ENCODE data around the gene UBALD1.

Gene UBALD1

DNA sequence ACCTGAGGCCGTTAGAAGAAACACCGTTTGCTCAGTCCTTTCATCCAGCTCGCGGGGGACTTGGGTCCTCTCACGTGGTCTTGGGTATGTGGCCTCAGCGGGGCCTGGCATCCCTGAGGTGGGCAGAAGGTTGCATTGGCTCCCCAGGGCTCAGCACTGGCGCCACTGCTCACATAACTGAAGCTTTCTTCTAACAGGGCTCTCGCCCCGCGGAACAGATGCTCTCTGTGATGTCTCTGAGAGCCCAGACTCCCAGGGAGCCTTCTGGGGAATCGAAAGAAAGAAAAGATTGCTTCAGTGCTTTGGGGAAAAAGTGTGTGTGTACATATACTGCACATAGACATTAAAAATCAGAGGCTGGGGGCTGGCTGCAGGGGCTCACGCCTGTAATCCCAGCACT lies 20.1 kb upstream of the UBALD1 start:
- Histone ChIP-seq H3K27ac (ENCODE audit: low read length) (no peak overlapping the region), H4K20me1 (ENCODE audit: insufficient read depth, low read length) (peaks cover 32% of the 10 kb centered on the region), H3K79me2 (ENCODE audit: low read length) (peaks cover 73% of the 10 kb centered on the region), H3K9ac (ENCODE audit: low read length) (no peak overlapping the region), H3K4me1 (ENCODE audit: low read length) (no peaks in the 10 kb centered on the region), H3K4me3 (ENCODE audit: low read length) (no peak overlapping the region), H3K27me3 (ENCODE audit: low read depth, low read length) (no peaks in the 10 kb centered on the region), H3K4me2 (ENCODE audit: low read length) (no peak overlapping the region), H3K9me3 (ENCODE audit: insufficient read depth, low read length) (no peaks in the 10 kb centered on the region), H2AFZ (ENCODE audit: low read depth, low read length) (no peak overlapping the region), H3K36me3 (replicated peaks; ENCODE audit: low read depth, low read length) (peaks cover 6% of the 10 kb centered on the region)
- TF ChIP-seq, protein P1, sequence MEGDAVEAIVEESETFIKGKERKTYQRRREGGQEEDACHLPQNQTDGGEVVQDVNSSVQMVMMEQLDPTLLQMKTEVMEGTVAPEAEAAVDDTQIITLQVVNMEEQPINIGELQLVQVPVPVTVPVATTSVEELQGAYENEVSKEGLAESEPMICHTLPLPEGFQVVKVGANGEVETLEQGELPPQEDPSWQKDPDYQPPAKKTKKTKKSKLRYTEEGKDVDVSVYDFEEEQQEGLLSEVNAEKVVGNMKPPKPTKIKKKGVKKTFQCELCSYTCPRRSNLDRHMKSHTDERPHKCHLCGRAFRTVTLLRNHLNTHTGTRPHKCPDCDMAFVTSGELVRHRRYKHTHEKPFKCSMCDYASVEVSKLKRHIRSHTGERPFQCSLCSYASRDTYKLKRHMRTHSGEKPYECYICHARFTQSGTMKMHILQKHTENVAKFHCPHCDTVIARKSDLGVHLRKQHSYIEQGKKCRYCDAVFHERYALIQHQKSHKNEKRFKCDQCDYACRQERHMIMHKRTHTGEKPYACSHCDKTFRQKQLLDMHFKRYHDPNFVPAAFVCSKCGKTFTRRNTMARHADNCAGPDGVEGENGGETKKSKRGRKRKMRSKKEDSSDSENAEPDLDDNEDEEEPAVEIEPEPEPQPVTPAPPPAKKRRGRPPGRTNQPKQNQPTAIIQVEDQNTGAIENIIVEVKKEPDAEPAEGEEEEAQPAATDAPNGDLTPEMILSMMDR (IDR thresholded peaks at IDR 0.05; ENCODE audit: low read depth, low read length) = no peak
- no peak for TF ChIP-seq EZH2phosphoT487 (IDR thresholded peaks at IDR 0.05; ENCODE audit: low read depth)

DNA sequence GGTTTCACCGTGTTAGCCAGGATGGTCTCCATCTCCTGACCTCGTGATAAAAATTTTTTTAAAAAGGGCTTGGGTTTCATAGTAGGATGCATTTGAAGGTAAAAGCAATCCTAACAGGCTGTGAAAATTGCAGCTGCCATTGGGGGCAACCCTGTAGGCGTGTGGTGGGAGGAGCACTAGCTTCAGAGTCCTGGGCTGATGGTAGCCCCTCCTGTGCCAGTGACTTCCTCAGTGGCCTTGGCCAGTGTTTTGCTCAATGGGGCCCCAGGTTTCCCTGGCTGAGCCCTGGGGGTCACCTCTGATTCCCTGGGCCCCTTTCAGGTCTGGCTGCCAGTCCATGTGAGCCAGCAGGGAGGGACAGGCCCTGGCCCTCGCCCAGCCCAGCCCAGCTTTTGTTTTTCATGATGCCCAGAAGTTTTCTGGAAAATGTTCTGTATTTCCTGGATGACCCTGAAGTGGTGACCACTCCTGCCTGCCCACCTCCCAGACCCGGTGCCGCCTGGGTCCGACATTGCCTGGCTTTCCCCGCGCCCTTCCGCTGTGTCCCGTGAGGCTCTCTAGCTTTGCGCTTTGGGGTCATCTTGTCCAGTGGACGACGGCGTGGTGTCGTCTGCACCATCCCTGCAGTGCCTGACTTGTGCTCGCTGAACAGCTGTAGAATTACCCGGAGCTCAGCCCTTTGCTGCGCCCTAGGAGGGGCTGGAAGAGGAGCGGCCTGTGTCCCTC lies 19.4 kb upstream of the UBALD1 start:
- peaks cover 25% of the 10 kb centered on the region for H4K20me1 ChIP-seq (ENCODE audit: insufficient read depth, low read length)
- H2AFZ ChIP-seq (ENCODE audit: low read depth, low read length) = no peak overlapping the region
- no peaks in the 10 kb centered on the region for H3K27me3 ChIP-seq (ENCODE audit: low read depth, low read length)
- no peak overlapping the region for H3K9ac ChIP-seq (ENCODE audit: low read length)
- no peak overlapping the region for H3K4me3 ChIP-seq (ENCODE audit: low read length)
- peaks cover 71% of the 10 kb centered on the region for H3K79me2 ChIP-seq (ENCODE audit: low read length)
- TF ChIP-seq, protein P1 (IDR thresholded peaks at IDR 0.05; ENCODE audit: low read depth, low read length) = no peak
- no peak for TF ChIP-seq EZH2phosphoT487 (IDR thresholded peaks at IDR 0.05; ENCODE audit: low read depth)
- H3K36me3 ChIP-seq (replicated peaks; ENCODE audit: low read depth, low read length) = peaks cover 6% of the 10 kb centered on the region
- no peak overlapping the region for H3K4me2 ChIP-seq (ENCODE audit: low read length)
- H3K4me1 ChIP-seq (ENCODE audit: low read length) = no peaks in the 10 kb centered on the region
- H3K27ac ChIP-seq (ENCODE audit: low read length) = no peak overlapping the region
- H3K9me3 ChIP-seq (ENCODE audit: insufficient read depth, low read length) = no peaks in the 10 kb centered on the region

DNA sequence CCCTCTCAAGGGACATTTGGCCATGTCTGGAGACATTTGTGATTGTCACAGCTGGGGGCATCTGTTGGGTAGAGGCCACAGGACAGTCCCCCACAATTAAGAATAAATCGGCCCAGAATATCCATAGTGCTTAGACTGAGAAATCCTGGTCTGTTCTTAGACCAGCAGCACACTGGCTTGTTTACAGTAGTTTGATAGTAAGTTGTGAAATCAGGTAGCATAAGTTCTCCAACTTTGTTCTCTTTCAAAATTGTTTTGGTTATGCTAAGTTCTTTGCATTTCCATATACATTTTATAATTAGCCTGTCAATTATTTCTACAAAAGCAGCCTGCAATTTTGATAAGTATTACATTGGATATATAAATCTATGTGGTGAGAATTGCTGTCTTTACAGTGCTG lies 16.8 kb upstream of the UBALD1 start:
- H3K4me1 ChIP-seq (ENCODE audit: low read length) = no peaks in the 10 kb centered on the region
- H4K20me1 ChIP-seq (ENCODE audit: insufficient read depth, low read length) = peaks cover 22% of the 10 kb centered on the region
- no peak overlapping the region for H3K27ac ChIP-seq (ENCODE audit: low read length)
- no peak overlapping the region for H2AFZ ChIP-seq (ENCODE audit: low read depth, low read length)
- peaks cover 75% of the 10 kb centered on the region for H3K79me2 ChIP-seq (ENCODE audit: low read length)
- H3K9me3 ChIP-seq (ENCODE audit: insufficient read depth, low read length) = no peaks in the 10 kb centered on the region
- H3K4me3 ChIP-seq (ENCODE audit: low read length) = no peak overlapping the region
- no peak for TF ChIP-seq EZH2phosphoT487 (IDR thresholded peaks at IDR 0.05; ENCODE audit: low read depth)
- TF ChIP-seq, protein P1 (IDR thresholded peaks at IDR 0.05; ENCODE audit: low read depth, low read length) = no peak
- peaks cover 15% of the 10 kb centered on the region for H3K36me3 ChIP-seq (replicated peaks; ENCODE audit: low read depth, low read length)
- H3K27me3 ChIP-seq (ENCODE audit: low read depth, low read length) = no peaks in the 10 kb centered on the region
- no peak overlapping the region for H3K9ac ChIP-seq (ENCODE audit: low read length)
- H3K4me2 ChIP-seq (ENCODE audit: low read length) = no peak overlapping the region

DNA sequence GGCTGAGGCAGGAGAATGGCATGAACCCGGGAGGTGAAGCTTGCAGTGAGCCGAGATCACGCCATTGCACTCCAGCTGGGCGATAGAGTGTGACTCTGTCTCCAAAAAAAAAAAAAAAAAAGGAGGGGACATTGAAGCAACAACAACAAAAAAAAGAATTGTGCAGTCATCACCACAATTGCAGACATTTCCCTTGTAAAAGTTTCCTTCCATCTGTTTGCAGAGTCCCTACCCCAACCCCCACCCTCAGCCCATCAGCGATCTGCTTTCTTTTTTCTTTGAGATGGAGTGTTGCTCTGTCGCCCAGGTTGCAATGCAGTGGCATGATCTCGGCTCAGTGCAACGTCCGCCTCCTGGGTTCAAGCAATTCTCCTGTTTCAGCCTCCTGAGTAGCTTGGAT lies 13.6 kb upstream of the UBALD1 start:
- TF ChIP-seq, protein P1 (IDR thresholded peaks at IDR 0.05; ENCODE audit: low read depth, low read length) = no peak
- no peak for TF ChIP-seq EZH2phosphoT487 (IDR thresholded peaks at IDR 0.05; ENCODE audit: low read depth)

More for the DNA sequence above, 13.6 kb upstream of the UBALD1 start:
- Histone ChIP-seq H3K9me3 (ENCODE audit: insufficient read depth, low read length) (no peaks in the 10 kb centered on the region), H3K4me3 (ENCODE audit: low read length) (no peak overlapping the region), H3K4me1 (ENCODE audit: low read length) (peaks cover 14% of the 10 kb centered on the region), H3K79me2 (ENCODE audit: low read length) (peaks cover 73% of the 10 kb centered on the region), H2AFZ (ENCODE audit: low read depth, low read length) (no peak overlapping the region), H3K9ac (ENCODE audit: low read length) (no peak overlapping the region), H3K27me3 (ENCODE audit: low read depth, low read length) (no peaks in the 10 kb centered on the region), H3K27ac (ENCODE audit: low read length) (no peak overlapping the region), H4K20me1 (ENCODE audit: insufficient read depth, low read length) (peaks cover 22% of the 10 kb centered on the region), H3K4me2 (ENCODE audit: low read length) (no peak overlapping the region), H3K36me3 (replicated peaks; ENCODE audit: low read depth, low read length) (peaks cover 15% of the 10 kb centered on the region)

Measured in OCI-LY3 (cell line).